ENCODE results near the gene GPAM. TPM values are rescaled to one million over a fixed set of nuclear protein-coding genes. Genes with fewer than 3 reads are reported as not detected.

GPAM gene
- total and polyA plus RNA-seq, 2 of the 8 experiments (the other 6 are each of a cell fraction or from before 2014, with no cell fraction given), result 5.5 to 15.5 TPM

DNA sequence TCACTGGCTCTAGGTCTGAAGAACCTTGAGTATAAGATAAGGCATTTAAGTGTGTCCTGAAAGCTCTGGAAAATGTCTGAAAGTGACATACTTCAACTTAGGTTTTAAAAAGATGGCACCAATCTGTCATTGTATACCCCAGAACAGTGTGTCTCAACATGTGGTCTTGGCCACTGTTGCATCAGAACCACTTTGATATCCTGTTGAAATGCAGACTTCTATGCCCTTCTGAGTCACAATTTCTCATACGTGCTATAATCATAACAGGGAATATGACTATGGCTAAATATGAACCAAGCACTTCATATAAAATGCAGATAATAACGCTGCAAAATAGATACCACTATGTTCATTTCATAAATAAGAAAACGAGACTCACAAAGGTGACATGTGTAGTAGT, 38.0 kb upstream of the GPAM start (continued):
- TF ChIP-seq, protein P1, sequence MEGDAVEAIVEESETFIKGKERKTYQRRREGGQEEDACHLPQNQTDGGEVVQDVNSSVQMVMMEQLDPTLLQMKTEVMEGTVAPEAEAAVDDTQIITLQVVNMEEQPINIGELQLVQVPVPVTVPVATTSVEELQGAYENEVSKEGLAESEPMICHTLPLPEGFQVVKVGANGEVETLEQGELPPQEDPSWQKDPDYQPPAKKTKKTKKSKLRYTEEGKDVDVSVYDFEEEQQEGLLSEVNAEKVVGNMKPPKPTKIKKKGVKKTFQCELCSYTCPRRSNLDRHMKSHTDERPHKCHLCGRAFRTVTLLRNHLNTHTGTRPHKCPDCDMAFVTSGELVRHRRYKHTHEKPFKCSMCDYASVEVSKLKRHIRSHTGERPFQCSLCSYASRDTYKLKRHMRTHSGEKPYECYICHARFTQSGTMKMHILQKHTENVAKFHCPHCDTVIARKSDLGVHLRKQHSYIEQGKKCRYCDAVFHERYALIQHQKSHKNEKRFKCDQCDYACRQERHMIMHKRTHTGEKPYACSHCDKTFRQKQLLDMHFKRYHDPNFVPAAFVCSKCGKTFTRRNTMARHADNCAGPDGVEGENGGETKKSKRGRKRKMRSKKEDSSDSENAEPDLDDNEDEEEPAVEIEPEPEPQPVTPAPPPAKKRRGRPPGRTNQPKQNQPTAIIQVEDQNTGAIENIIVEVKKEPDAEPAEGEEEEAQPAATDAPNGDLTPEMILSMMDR (IDR thresholded peaks at IDR 0.05; ENCODE audit: control extremely low read depth in 1 of 3, insufficient read depth in 1 of 3, low read depth in 1 of 3, low read length in 3 of 3), result no peak
- no peak for TF ChIP-seq POU5F1 (IDR thresholded peaks at IDR 0.05; ENCODE audit: low read depth, low read length)
- no peak for TF ChIP-seq RNF2 (IDR thresholded peaks at IDR 0.05; ENCODE audit: borderline replicate concordance, low read depth, low read length, missing control alignments, poor library complexity, severe bottlenecking)
- no peak for TF ChIP-seq GTF2F1 (IDR thresholded peaks at IDR 0.05; ENCODE audit: borderline replicate concordance, low read depth, low read length)

Measured in H1 (cell line).